Measurements from ENCODE around the gene RHBDL1.

- TF ChIP-seq, protein P1, sequence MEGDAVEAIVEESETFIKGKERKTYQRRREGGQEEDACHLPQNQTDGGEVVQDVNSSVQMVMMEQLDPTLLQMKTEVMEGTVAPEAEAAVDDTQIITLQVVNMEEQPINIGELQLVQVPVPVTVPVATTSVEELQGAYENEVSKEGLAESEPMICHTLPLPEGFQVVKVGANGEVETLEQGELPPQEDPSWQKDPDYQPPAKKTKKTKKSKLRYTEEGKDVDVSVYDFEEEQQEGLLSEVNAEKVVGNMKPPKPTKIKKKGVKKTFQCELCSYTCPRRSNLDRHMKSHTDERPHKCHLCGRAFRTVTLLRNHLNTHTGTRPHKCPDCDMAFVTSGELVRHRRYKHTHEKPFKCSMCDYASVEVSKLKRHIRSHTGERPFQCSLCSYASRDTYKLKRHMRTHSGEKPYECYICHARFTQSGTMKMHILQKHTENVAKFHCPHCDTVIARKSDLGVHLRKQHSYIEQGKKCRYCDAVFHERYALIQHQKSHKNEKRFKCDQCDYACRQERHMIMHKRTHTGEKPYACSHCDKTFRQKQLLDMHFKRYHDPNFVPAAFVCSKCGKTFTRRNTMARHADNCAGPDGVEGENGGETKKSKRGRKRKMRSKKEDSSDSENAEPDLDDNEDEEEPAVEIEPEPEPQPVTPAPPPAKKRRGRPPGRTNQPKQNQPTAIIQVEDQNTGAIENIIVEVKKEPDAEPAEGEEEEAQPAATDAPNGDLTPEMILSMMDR (conservative IDR thresholded peaks at IDR 0.05; ENCODE audit: low read depth in 2 of 2) = no peak
- TF ChIP-seq, protein P2, sequence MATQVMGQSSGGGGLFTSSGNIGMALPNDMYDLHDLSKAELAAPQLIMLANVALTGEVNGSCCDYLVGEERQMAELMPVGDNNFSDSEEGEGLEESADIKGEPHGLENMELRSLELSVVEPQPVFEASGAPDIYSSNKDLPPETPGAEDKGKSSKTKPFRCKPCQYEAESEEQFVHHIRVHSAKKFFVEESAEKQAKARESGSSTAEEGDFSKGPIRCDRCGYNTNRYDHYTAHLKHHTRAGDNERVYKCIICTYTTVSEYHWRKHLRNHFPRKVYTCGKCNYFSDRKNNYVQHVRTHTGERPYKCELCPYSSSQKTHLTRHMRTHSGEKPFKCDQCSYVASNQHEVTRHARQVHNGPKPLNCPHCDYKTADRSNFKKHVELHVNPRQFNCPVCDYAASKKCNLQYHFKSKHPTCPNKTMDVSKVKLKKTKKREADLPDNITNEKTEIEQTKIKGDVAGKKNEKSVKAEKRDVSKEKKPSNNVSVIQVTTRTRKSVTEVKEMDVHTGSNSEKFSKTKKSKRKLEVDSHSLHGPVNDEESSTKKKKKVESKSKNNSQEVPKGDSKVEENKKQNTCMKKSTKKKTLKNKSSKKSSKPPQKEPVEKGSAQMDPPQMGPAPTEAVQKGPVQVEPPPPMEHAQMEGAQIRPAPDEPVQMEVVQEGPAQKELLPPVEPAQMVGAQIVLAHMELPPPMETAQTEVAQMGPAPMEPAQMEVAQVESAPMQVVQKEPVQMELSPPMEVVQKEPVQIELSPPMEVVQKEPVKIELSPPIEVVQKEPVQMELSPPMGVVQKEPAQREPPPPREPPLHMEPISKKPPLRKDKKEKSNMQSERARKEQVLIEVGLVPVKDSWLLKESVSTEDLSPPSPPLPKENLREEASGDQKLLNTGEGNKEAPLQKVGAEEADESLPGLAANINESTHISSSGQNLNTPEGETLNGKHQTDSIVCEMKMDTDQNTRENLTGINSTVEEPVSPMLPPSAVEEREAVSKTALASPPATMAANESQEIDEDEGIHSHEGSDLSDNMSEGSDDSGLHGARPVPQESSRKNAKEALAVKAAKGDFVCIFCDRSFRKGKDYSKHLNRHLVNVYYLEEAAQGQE (IDR thresholded peaks at IDR 0.05; ENCODE audit: unreplicated experiment) = no peak
- no peak for TF ChIP-seq POLR2AphosphoS5 (IDR thresholded peaks at IDR 0.05; ENCODE audit: low read depth)
- no peak for TF ChIP-seq ZNF114 (CRISPR knock-in tag; IDR thresholded peaks at IDR 0.05)
- TF ChIP-seq, protein P3, sequence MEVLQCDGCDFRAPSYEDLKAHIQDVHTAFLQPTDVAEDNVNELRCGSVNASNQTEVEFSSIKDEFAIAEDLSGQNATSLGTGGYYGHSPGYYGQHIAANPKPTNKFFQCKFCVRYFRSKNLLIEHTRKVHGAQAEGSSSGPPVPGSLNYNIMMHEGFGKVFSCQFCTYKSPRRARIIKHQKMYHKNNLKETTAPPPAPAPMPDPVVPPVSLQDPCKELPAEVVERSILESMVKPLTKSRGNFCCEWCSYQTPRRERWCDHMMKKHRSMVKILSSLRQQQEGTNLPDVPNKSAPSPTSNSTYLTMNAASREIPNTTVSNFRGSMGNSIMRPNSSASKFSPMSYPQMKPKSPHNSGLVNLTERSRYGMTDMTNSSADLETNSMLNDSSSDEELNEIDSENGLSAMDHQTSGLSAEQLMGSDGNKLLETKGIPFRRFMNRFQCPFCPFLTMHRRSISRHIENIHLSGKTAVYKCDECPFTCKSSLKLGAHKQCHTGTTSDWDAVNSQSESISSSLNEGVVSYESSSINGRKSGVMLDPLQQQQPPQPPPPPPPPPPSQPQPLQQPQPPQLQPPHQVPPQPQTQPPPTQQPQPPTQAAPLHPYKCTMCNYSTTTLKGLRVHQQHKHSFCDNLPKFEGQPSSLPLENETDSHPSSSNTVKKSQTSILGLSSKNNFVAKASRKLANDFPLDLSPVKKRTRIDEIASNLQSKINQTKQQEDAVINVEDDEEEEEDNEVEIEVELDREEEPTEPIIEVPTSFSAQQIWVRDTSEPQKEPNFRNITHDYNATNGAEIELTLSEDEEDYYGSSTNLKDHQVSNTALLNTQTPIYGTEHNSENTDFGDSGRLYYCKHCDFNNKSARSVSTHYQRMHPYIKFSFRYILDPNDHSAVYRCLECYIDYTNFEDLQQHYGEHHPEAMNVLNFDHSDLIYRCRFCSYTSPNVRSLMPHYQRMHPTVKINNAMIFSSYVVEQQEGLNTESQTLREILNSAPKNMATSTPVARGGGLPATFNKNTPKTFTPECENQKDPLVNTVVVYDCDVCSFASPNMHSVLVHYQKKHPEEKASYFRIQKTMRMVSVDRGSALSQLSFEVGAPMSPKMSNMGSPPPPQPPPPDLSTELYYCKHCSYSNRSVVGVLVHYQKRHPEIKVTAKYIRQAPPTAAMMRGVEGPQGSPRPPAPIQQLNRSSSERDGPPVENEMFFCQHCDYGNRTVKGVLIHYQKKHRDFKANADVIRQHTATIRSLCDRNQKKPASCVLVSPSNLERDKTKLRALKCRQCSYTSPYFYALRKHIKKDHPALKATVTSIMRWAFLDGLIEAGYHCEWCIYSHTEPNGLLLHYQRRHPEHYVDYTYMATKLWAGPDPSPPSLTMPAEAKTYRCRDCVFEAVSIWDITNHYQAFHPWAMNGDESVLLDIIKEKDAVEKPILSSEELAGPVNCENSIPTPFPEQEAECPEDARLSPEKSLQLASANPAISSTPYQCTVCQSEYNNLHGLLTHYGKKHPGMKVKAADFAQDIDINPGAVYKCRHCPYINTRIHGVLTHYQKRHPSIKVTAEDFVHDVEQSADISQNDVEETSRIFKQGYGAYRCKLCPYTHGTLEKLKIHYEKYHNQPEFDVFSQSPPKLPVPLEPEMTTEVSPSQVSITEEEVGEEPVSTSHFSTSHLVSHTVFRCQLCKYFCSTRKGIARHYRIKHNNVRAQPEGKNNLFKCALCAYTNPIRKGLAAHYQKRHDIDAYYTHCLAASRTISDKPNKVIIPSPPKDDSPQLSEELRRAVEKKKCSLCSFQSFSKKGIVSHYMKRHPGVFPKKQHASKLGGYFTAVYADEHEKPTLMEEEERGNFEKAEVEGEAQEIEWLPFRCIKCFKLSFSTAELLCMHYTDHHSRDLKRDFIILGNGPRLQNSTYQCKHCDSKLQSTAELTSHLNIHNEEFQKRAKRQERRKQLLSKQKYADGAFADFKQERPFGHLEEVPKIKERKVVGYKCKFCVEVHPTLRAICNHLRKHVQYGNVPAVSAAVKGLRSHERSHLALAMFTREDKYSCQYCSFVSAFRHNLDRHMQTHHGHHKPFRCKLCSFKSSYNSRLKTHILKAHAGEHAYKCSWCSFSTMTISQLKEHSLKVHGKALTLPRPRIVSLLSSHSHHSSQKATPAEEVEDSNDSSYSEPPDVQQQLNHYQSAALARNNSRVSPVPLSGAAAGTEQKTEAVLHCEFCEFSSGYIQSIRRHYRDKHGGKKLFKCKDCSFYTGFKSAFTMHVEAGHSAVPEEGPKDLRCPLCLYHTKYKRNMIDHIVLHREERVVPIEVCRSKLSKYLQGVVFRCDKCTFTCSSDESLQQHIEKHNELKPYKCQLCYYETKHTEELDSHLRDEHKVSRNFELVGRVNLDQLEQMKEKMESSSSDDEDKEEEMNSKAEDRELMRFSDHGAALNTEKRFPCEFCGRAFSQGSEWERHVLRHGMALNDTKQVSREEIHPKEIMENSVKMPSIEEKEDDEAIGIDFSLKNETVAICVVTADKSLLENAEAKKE (CRISPR knock-in tag; IDR thresholded peaks at IDR 0.05) = no peak
Measured at GRCh38 chr16:646679-647172, 28.7 kb upstream of the RHBDL1 start.
